Endothelial cell of hepatic sinusoid (primary cell): ENCODE data around the gene MLXIP.
"Not testable (repeated sequence)": the region's sequence is repeated elsewhere in the genome, so short reads cannot be mapped to it uniquely, and the experiment has no call there.

Experiments
- in situ Hi-C: cut with HindIII; loops from 2 replicates; pipeline ENCODE4 v1.10.0; 2017; ENCODE audit warnings: low sequenced_read_pairs

Gene MLXIP

DNA sequence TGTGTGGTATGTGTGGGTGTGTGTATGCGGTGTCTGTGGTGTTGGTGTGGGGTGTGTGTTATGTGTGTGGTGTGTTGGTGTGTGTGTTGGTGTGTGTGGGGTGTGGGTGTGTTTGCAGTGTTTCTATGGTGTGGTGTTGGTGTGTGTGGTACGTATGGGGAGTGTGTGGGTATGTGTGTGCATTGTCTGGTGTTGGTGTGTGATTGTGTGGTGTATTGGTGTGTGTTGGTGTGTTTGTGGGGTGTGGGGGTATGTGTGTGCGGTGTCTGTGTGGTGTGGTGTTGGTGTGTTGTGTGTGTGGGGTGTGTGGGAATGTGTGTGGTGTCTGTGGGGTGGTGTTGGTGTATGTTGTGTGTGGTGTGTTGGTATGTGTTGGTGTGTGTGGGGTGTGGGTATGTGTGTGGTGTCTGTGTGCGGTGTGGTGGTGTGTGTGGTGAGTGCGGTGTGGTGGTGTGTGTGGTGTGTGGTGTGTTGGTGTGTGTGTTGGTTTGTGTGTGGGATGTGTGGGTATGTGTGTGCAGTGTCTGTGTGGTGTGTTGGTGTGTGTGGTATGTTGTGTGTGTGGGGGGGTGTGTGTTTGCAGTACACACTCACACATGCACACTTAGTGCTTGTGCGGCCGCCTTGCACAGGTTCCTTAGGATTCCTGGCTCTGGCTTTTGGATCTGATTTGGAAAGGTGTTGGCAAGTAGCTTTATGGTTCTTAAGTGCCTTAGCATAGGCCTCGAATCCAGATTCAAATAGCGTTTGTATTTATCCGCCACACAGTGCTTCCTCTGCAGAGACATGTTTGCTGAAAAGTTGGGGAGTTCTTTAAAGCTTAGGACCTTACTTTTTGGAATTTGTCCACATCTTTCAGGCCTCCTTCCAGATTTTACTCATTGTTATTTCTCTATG lies 16.4 kb downstream of the MLXIP start:
- in situ Hi-C loops: no loop called here

DNA sequence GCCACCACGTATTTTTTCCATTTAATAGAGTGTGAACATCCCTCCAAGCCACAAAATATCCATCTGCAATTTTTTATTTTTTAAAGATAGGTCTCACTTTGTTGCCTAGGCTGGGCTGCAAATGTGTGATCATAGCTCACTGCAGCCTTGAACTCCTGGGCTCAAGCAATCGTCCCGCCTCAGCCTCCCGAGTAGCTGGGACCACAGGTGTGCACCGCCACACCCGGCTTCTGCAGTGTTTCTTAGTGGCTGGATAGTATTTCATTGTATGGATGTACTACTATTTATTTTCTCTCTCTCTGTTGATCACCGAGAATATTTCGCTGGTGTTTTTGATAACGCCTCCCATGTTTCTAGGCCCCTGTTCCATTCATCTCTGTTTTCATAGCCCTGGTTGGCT lies 17.5 kb downstream of the MLXIP start:
- in situ Hi-C loops: no loop called here

DNA sequence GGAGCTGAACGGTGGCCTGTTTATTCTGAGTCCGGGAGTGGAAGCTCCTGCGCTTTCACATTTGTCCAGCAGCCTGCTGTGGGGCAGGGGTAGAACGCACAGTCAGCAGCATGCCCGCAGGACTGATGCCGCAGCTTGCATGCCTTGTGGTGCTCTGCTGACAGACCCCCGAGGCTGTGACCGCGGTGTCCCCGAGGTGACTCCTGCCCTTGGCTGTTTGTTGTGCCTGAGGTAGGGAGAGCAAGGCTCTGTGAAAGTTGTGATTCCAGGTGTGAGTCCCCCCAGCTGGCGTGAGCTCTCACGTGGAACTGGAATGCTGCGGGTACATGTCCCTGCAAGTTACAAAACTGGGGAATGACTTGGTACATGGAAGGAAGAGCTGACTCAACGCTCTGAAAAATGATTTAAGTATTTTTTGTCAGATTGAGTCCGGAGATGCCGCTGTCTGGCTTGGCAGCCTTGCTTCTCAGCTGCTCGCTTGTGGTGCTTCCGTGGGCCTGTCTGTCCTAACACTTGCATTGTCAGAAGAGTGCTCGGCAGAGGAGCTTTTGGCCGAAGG lies 18.1 kb downstream of the MLXIP start:
- in situ Hi-C loops: no loop called here

DNA sequence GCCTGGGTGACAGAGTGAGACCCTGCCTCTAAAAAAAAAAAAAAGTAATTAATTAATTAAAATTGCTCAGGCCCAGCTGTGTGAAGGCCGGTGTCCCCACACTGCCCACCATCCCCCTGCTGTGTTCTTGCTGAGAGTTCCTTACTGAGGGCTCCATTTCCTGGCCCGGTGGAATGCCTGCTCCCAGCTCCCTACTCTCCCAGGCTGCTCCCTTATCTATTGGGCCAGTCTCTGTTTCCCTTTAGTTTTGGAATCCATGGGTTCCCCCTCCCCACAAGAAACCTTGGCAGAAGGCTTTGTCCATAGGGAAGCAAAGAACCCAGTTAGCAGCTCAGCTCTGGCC lies 19.0 kb downstream of the MLXIP start:
- in situ Hi-C loops: no loop called here

DNA sequence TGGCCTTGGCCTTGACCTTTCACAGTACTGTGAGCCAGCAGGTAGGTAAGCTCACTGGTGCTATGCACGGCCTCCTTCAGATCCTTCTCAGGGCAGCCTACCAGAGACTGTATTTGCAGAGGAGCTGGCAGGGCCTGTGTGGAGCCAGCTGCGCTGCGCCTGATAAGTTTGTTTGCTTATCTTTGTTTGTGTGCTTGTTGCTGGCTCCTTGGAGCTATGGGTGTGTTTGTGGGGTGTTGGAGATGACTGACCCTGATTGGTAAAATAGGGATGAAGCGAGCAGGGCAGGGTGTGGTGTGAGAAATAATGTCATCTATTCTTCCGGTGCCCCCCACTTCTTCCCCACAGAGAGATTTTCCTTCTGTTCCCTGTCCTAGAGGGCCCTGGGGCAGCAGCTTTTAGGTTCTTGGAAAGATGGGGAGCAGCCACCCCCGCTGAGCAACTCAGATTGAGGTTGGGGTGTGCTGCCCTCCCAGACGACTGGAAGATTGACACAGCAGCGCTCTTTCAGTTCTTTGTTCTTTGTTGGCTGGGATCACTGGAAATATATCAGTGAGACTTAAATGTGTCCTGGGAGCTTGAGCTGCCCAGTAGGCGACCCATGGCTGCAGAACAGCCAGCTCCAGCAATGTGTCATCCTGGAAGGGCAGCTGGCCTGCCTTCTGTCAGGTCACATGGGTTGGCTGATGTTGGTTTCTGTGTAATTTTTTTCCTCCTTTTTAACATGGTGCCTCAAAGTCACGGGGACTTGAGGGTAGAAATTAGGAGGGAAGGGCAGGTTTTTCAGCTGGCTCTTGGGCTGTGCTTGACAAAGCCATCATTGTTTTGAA lies 19.6 kb downstream of the MLXIP start:
- in situ Hi-C loops: no loop called here

DNA sequence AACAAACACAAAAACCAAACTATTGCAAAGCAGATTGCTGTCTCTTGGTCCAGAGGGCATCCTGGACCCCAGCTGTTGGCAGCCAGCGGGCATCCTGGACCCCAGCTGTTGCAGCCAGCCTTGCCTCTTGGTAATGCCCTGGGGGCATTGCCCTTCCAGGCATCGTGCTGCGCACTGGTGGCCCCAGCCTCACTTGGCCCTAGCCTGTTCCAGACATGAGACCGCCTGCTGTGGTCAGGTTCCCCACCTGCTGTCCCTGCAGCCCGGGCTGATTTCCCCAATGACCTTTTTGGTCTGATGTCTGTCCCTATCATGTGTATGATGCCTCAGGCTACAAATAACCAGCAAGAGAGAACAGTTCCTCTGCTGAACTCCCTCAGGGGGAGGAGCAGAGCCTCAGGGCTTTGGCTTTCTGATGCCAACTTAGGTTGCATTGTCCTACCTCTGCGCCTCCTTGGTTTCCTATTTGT lies 20.8 kb downstream of the MLXIP start:
- in situ Hi-C loops: no loop called here

DNA sequence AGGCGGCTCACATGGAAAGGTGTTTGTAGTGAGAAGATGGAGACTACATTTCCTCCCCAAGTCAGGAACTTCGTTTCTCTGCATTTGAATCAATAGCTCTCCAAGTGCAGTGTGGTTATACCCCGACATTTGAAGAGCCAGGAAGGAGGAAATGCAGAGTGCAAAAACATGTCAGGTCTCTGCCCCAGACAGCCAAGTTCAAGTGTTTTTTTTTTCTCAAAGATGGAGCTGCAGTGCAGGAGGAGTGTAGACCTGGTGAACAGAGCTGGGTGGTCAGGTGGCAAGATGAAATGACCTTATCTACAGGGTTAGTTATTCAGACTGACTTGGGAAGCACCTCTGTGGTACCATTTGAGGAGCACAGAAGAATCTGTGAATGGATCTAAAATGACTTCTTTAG lies 21.3 kb downstream of the MLXIP start:
- in situ Hi-C loops: no loop called here

DNA sequence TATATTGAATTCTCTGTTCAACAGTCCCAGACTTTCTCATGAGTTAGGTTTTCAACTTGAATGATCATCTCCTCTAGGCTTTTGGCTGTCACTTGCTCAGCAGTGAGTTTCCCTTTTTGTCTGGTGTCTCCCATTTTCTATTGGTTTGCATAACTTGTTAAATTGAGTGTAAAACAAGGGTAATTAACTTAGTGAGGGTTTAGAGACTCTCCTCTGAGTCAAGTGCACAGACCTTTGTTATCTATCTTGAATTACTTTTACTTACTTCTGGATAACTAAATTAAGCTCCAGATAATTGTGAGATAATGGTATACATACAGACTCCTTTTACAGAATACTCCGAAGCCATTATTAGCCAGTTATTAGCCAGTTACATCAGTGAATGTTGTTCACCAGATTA lies 22.0 kb downstream of the MLXIP start:
- in situ Hi-C loops: no loop called here

DNA sequence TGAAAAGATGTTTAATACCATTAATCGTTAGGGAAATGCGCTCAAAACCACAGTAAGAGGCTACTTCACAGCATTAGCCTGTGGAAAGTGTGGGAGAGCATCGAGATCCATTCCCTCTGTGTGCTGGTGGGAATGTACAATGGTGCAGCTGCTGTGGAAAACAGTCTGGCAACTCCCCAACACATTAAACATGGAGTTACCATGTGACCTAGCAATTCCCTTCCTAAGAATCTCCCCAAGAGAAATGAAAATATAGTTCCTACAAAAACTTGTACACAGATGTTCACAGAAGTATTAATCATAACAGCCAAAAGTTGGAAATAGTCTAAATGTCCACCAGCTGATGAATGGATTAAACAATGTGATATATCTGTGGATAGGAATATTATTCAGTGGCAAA lies 23.8 kb downstream of the MLXIP start:
- in situ Hi-C loops: no loop called here

DNA sequence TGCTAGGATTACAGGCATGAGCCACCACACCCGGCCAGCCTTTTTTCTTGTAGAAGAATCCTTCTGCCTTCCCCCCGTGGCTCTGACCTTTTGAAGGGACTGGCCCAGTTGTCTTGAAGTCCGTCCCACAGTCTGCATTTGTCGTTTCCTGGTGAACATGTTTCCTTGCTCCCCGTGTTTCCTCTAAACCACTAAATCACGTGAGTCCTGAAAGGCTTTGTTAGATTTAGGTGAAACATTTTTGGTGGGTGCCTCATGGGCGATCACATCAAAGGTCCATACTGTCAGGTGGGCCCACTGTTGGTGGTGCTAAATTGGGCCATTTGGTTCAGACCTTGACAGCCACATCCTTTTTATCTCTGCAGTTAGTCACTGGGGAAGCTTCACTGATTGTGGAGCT lies 26.3 kb downstream of the MLXIP start:
- in situ Hi-C loops: no loop called here

DNA sequence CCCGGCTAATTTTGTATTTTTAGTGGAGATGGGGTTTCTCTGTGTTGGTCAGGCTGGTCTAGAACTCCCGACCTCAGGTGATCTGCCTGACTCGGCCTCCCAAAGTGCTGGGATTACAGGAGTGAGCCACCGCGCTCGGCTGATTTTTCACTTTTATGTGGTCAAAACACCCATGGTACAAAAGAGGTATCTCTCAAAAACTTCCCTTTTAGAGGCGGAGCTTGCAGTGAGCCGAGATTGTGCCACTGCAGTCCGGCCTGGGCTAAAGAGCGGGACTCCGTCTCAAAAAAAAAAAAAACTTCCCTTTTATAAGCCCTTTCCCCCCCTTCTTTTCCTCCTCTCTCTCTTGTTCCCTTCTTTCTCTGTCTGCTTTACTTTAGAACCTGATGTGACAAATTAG lies 26.9 kb downstream of the MLXIP start:
- in situ Hi-C loops: not testable (repeated sequence)

DNA sequence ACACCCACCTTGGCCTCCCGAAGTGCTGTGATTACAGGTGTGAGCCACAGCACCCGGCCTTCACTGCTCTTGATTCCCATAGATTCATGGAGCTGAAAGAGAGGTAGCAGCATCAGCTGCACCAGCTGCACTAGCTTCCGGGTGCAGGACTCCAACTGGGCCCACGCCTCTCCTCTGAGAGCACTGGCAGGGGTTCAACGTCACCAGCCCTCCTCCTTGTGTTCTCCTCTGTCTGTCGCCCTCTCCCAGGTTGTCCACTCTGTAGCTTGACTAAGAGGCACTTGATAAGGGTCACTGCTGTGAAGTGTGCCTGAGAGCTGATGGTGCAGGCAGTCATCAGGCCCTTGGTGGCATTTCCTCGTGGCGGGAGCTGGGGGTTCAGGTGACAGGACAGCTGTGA lies 28.3 kb downstream of the MLXIP start:
- in situ Hi-C loops: no loop called here

DNA sequence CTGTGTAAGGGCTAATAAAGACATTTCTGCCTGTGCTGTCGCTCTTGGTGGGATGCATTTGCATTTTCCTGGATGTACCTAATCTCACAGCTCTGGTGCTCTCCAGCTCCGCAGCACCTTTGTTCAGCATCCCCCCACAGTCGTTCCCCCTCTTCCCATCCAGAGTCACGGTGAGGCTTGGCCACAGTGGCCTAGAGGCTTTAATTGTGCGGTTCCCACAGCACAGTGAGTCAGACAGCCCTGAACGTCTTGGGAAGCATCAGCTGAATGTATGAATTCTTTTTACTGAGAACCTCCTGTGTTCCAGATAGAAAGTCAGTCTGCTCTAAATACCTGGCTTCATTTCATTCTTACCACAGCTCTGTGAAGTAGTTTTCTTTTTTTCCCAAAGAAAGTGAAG lies 28.7 kb downstream of the MLXIP start:
- in situ Hi-C loops: no loop called here

DNA sequence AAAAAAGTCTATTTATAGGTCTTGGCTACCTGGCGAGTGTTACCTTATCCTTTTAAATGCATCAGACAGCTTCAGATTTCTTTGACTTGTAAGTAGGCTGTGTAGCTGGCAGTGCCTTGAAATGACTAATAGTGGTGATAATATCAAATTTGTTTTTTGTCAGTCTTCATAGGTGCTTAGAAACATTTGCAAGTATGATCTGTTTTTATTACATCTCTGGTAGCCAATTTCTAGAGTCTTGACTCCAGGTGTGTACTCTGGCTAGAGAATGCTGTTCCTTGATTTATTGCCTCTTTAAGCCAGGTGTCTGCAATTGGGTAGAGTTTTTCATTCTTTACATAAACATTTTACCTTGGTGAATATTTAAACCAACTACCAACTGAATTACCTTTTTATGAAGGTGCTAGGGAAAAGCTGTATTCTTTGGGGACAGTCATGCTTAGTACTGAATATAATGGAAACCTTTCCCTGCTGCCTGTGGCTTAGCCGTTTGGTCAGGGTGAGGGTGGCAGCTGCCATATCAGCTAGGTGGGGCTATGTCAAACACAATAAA lies 32.6 kb downstream of the MLXIP start:
- in situ Hi-C loops: no loop called here

DNA sequence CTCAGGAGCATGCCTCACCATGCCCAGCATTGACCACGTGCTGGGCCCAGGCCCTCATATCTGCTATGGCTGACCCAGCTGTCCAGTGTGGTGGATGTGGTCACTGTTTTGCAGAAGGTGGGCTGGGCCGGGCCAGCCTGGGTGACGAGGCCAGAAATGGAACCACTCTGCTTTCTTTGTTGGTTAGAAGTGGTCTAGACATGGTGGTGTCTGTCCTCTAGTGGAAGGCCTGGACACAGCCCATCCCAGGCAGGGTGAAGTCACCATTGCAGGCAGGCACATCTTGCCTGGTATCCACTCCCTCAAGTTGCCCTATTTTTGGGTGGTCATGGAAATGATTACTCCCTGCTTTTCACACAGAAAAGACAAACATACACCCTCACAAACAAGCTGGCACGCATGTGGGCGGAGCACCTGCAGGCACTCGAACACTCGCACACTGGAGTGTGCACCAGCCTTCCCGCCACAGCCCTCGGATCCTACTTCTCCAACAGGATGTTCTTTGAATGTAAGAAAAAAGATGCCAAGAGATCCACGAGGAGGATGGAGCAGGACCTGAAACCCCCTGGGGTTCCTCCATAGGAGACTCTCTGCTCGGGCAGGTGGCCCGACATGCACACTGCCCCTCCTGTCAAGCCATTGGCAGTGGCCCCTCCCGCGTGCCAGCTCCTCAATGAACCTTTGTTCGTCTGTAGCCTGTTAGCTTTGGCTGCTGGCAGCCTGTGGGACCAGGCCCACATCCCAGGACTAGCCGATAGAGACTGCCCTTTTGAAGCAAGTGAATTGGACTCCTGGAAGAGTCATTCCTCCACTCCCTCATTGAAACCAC lies 38.4 kb downstream of the MLXIP start:
- in situ Hi-C loops: loop anchor here (5.0 kb wide), 2 partner anchors 35 to 120 kb away; no protein-coding TSS in a partner anchor

DNA sequence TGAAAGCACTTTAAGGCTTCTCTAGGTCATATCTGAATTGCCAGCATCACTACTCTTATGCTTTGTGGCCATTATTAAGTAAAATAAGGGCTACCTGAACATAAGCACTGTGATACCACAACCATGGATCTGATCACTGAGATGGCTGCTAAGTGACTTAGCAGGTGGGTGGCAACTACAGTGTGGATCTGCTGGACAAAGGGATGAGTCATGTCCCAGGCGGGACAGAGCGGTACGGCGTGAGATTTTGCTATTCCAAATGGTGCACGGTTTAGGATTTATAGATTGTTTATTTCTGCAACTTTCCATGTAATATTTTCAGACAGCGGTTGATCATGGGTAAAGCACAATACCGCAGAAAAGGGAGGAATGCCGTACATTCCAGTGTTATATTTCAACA lies 39.4 kb downstream of the MLXIP start:
- in situ Hi-C loops: loop anchor here (5.0 kb wide), 2 partner anchors 36 to 121 kb away; no protein-coding TSS in a partner anchor

DNA sequence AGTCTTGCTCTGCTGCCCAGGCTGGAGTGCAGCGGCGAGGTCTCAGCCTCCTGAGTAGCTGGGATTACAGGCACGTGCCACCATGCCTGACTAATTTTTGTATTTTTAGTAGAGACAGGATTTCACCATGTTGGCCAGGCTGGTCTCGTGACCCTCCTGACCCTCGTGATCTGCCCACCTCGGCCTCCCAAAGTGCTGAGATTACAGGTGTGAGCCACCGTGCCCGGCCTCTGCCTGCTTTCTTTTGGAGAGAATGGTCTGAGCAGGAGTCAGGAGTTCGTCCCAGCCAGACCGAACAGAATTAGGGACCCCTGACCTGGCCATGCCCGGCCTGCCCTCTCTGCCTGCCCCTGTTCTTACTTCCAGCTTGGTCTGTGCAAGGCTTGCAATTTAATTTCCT lies 42.8 kb downstream of the MLXIP start:
- in situ Hi-C loops: not testable (repeated sequence)

DNA sequence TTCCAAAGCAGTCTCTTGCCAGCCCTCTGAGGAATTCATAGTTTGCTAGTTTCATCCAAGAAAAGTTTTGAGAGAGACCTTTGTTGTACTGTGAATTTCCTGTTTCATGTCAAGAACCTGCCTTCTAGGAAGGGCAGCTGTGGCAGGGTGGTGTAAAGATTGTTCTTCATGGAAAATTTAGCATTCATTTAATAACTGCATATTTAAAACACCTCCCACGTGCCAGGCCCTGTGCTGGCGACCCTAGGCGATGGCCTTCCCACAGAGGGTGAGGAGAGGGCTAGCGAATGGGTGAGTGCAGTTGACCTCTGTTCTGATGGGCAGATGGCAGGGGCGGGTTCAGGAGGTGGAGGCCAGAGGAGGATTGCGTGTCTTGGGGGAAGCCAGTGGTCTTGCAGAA lies 43.2 kb downstream of the MLXIP start:
- in situ Hi-C loops: no loop called here

DNA sequence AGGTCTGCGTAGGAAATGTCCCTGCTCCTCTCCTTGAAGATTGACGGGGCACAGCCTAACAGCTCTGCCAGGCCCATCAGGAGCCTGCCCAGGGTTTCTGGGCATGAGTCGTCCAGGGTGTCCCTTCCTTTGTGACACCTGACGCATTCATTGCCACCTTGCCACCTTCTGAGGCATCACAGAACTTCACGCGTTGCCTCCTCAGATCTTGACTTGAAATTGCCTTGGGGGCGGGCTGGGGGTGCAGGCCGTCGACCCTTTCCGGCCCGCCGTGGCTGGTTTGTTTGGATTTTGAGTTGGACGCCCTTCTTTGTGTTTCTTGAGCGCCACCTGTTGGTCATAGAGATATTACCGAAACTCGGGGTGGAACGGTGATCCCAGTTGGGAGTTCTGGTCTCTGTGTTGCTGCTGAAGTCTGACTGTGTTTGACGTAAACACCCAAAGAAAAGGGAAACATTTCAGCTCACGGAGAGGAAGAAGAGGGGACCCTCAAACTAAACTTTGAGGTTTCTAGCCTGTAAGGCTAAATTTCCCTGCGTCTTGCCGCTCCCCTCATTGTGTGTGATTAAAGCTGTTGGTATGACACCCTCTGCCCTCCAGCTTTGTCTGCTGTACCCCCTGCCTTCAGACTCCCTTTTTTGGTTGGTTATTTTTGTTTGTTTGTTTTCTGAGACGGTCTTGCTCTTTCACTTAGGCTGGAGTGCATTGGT lies 44.6 kb downstream of the MLXIP start:
- in situ Hi-C loops: no loop called here

DNA sequence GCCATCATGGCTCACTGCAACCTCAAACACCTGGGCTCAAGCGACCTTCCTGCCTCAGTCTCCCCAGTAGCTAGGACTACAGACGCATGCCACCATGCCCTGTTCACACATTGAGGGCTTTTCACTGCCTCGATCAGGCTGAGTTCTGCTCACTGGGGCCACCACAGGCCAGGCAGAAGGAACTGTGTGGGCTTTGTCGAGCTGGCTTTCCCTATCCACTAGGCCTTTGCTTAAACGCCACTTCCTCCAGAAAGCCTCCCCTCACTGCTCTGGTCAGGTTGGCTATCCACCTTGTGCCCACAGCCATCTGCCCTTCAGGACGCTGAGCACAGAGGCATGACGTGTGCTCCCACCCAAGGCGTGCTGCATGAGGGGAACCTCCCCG lies 45.2 kb downstream of the MLXIP start:
- in situ Hi-C loops: no loop called here
